Measurements from ENCODE around the gene SUCLG2.

GRCh38 chr3:67557848-67558355, 96.5 kb downstream of the SUCLG2 start:
- TF ChIP-seq POLR2A (IDR thresholded peaks at IDR 0.05; ENCODE audit: low read depth) (no peak), CTCF (IDR thresholded peaks at IDR 0.05) (no peak), POLR2AphosphoS5 (IDR thresholded peaks at IDR 0.05) (no peak), EP300 (IDR thresholded peaks at IDR 0.05) (no peak)
